Progenitor cell of endocrine pancreas (in vitro differentiated cells): Measurements from ENCODE around the gene PARK7. TPM values are rescaled to one million over a fixed set of nuclear protein-coding genes. Genes with fewer than 3 reads are reported as not detected.
A peak's percentile ranks its signal among the peaks of the same experiment; 100 is the strongest.

Experiments
- DNase-seq: peaks from one replicate; pipeline ENCODE4 v3.0.0; 2021; ENCODE audit warnings: low spot score; ENCODE audit not compliant: unreplicated experiment
- H3K27ac Mint-ChIP-seq: 2 replicates; pipeline ENCODE4 v1.8.0; 2021; ENCODE audit warnings: mild to moderate bottlenecking, moderate library complexity, mixed read lengths
- H3K27me3 Mint-ChIP-seq: 2 replicates; pipeline ENCODE4 v1.8.0; 2021; ENCODE audit warnings: mixed read lengths
- H3K36me3 Mint-ChIP-seq: 2 replicates; pipeline ENCODE4 v1.8.0; 2022; ENCODE audit warnings: mixed read lengths; ENCODE audit not compliant: insufficient read depth
- H3K4me1 Mint-ChIP-seq: 2 replicates; pipeline ENCODE4 v1.8.0; 2021; ENCODE audit warnings: low read depth, mixed read lengths
- H3K4me3 Mint-ChIP-seq: 2 replicates; pipeline ENCODE4 v1.8.0; 2021; ENCODE audit warnings: low read depth, mild to moderate bottlenecking, moderate library complexity, mixed read lengths
- H3K9me3 Mint-ChIP-seq: 2 replicates; pipeline ENCODE4 v1.8.0; 2021; ENCODE audit warnings: low read depth, mixed read lengths
- total RNA-seq: library from RNA; stranded (reverse); gene quantifications from 2 replicates; pipeline ENCODE4 v1.2.1, GENCODE V29; 2021
- TF ChIP-seq, protein P1 (sequence below): fragments of 200-600 bp; sonication (generic); IDR thresholded peaks from one replicate; pipeline ENCODE4 v1.5.0; 2021; ENCODE audit warnings: antibody characterized with exemption, mild to moderate bottlenecking; ENCODE audit not compliant: unreplicated experiment

The PARK7 gene
- total RNA-seq, 1 donor from 2014 or later = 218 TPM

DNA sequence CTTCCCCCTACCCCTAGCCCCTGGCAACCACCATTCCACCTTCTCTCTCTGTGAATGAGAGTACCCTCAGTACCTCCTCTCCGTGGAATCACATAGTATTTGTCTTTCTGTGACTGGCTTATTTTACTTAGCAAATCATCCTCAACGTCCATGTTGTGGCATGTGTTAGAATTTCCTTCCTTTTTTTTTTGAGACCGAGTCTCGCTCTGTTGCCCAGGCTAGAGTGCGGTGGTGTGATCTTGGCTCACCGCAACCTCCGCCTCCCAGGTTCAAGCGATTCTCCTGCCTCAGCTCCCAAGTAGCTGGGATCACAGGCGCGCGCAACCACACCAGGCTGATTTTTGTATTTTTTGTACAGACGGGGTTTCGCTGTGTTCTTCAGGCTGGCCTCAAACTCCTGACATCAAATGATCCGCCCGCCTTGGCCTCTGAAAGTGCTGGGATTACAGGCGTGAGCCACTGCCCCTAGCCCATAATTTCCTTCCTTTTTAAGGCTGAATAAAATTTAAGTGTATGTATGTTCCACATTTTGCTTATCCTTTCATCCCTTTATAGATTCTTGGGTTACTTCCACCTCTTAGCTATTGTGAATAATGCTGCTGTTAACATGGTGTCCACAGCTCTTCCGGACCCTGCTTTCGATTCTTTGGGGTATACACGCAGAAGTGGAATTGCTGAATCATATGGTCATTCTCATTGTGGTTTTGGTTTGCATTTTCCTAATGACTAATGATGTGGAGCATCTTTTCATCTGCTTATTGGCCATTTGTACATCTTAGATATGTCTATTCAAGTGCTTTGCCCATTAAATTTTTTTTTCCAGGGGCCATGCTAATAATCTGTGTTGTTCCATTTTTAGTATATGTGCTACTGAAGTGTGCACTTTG is 32.3 kb downstream of the PARK7 start:
- H3K4me1 Mint-ChIP-seq = peaks cover 4% of the 10 kb centered on the region
- no peak overlapping the region for H3K27ac Mint-ChIP-seq
- H3K9me3 Mint-ChIP-seq = peaks cover 3% of the 10 kb centered on the region
- H3K4me3 Mint-ChIP-seq = no peak overlapping the region
- peaks cover 13% of the 10 kb centered on the region for H3K36me3 Mint-ChIP-seq
- no peak for DNase-seq
- H3K27me3 Mint-ChIP-seq = no peaks in the 10 kb centered on the region
- TF ChIP-seq, protein P1, sequence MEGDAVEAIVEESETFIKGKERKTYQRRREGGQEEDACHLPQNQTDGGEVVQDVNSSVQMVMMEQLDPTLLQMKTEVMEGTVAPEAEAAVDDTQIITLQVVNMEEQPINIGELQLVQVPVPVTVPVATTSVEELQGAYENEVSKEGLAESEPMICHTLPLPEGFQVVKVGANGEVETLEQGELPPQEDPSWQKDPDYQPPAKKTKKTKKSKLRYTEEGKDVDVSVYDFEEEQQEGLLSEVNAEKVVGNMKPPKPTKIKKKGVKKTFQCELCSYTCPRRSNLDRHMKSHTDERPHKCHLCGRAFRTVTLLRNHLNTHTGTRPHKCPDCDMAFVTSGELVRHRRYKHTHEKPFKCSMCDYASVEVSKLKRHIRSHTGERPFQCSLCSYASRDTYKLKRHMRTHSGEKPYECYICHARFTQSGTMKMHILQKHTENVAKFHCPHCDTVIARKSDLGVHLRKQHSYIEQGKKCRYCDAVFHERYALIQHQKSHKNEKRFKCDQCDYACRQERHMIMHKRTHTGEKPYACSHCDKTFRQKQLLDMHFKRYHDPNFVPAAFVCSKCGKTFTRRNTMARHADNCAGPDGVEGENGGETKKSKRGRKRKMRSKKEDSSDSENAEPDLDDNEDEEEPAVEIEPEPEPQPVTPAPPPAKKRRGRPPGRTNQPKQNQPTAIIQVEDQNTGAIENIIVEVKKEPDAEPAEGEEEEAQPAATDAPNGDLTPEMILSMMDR = no peak

DNA sequence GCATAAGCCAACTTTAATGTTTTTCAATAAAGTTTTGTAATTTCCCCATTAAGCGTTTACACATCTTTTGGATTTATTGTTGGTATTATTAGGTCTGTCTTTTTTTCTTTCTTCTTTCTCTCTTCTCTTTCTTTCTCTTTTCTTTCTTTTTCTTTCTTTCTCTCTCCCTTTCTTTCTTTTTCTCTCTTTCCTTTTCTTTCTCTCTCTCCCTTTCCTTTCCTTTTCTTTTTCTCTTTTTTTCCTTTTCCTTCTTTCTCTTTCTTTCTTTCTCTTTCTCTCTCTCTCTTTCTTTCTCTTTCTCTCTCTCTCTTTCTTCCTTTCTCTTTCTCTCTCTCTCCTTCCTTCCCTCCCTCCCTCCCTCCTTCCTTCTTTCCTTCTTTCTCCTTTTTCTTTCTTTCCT is 33.3 kb downstream of the PARK7 start:
- Mint-ChIP-seq H3K9me3 (peaks cover 3% of the 10 kb centered on the region), H3K4me3 (no peak overlapping the region), H3K27me3 (no peaks in the 10 kb centered on the region), H3K36me3 (peaks cover 13% of the 10 kb centered on the region), H3K4me1 (no peaks in the 10 kb centered on the region), H3K27ac (no peak overlapping the region)
- TF ChIP-seq, protein P1 = no peak
- no peak for DNase-seq

DNA sequence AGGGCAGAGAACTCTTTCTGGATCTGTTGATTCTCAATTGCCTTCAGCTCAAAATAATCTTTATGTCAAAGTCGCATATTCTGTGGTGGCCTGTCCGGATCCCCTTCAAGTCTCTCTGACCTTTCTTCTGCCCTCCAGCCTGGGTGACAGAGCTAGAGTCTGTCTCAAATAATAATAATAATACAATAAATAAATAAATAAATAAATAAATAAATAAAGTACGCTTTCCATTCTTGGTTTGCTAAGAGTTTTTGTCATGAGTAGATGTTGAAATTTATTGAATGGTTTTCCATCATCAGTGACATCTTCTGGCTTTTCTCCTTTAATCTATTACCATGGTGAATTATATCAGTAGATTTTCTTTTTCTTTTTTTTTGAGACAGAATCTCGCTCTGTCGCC is 33.9 kb downstream of the PARK7 start:
- peaks cover 9% of the 10 kb centered on the region for H3K36me3 Mint-ChIP-seq
- no peak overlapping the region for H3K27ac Mint-ChIP-seq
- H3K9me3 Mint-ChIP-seq = peaks cover 3% of the 10 kb centered on the region
- no peak for DNase-seq
- no peak overlapping the region for H3K4me3 Mint-ChIP-seq
- H3K4me1 Mint-ChIP-seq = no peaks in the 10 kb centered on the region
- no peaks in the 10 kb centered on the region for H3K27me3 Mint-ChIP-seq
- TF ChIP-seq, protein P1 = no peak

DNA sequence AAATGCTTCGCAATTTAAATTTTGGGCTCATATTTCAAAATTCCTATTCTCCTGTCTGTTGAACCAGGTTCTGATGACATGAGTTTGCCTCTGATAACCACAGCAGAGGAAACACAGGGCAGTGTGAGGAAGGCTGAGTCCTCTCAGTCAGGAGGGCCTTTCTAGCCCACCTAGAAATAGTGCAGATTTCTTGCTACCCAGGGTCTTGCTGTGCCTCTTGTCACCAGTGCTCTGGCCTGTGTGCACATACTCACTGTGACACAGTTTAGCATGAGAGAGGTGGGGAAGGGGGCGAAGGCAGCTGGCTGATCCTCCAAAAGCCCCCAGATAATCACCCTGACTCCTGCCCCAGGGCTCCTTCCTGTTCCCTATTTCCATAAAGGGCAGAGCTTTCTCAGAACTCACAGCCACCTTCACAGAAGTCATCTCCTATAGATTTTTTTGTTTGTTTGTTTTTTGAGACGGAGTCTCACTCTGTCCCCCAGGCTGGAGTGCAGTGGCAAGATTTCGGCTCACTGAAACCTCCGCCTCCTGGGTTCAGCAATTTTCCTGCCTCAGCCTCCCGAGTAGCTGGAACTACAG is 40.9 kb downstream of the PARK7 start:
- no peak overlapping the region for H3K4me3 Mint-ChIP-seq
- TF ChIP-seq, protein P1 = no peak
- peaks cover 3% of the 10 kb centered on the region for H3K9me3 Mint-ChIP-seq
- H3K36me3 Mint-ChIP-seq = peaks cover 5% of the 10 kb centered on the region
- H3K27me3 Mint-ChIP-seq = no peaks in the 10 kb centered on the region
- H3K27ac Mint-ChIP-seq = peak overlapping the region; percentile 29
- DNase-seq = no peak
- H3K4me1 Mint-ChIP-seq = peaks cover 39% of the 10 kb centered on the region

DNA sequence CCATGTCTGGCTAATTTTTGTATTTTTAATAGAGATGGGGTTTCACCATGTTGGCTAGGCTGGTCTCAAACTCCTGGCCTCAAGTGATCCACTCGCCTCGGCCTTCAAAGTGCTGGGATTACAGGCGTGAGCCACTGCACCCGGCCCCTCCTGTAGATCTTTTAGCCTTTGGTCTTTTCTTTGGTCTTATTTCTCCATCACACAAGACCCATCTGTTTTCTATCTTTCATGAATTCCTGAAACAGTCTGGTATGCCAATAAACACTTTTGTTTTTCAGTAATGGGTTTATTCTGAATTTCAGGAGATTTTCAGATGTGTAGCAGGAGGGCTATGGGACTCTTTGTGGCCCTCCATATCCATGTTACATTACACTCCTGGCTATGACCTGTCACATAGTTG is 41.4 kb downstream of the PARK7 start:
- TF ChIP-seq, protein P1 = no peak
- Mint-ChIP-seq H3K9me3 (peaks cover under 1% of the 10 kb centered on the region), H3K4me3 (no peak overlapping the region), H3K27me3 (no peaks in the 10 kb centered on the region), H3K4me1 (peaks cover 39% of the 10 kb centered on the region), H3K36me3 (peaks cover 3% of the 10 kb centered on the region), H3K27ac (peak overlapping the region; percentile 29)
- DNase-seq = no peak
